Calu3 (cell line): ENCODE data around the gene IPO9. TPM values are rescaled to one million over a fixed set of nuclear protein-coding genes. Genes with fewer than 3 reads are reported as not detected.

Experiments used
- BruUV-seq: library from RNA; stranded (reverse); fragments of 400-500 nt; replicated peaks from 2 replicates; lab custom pipeline; 2021; lab: Mats Ljungman, UMichigan
- CTCF ChIA-PET: fragments of 300-600 bp; sonication (Branson Sonifier 250); formaldehyde crosslinking; loops from one replicate; lab custom pipeline; 2022; ENCODE audit warnings: antibody characterized with exemption; lab: Charles Lee
- DNase-seq: peaks from one replicate; pipeline ENCODE4 v3.0.0; 2022
- H3K27ac Mint-ChIP-seq: one replicate; pipeline ENCODE4 v1.8.0; 2022; ENCODE audit warnings: mixed read lengths; ENCODE audit not compliant: unreplicated experiment
- H3K27me3 Mint-ChIP-seq: one replicate; pipeline ENCODE4 v1.8.0; 2022; ENCODE audit warnings: mixed read lengths; ENCODE audit not compliant: unreplicated experiment
- H3K36me3 Mint-ChIP-seq: one replicate; pipeline ENCODE4 v1.8.0; 2022; ENCODE audit warnings: mild to moderate bottlenecking, moderate library complexity, mixed read lengths; ENCODE audit not compliant: insufficient read depth, unreplicated experiment
- H3K4me1 Mint-ChIP-seq: one replicate; pipeline ENCODE4 v1.8.0; 2022; ENCODE audit warnings: mild to moderate bottlenecking, low read depth, mixed read lengths; ENCODE audit not compliant: unreplicated experiment
- H3K4me3 Mint-ChIP-seq: one replicate; pipeline ENCODE4 v1.8.0; 2022; ENCODE audit warnings: mild to moderate bottlenecking, low read depth, moderate library complexity, mixed read lengths; ENCODE audit not compliant: unreplicated experiment
- H3K9me3 Mint-ChIP-seq: one replicate; pipeline ENCODE4 v1.8.0; 2022; ENCODE audit warnings: low read depth, mixed read lengths; ENCODE audit not compliant: unreplicated experiment
- CTCF ChIP-seq: fragments of 200-600 bp; IDR thresholded peaks from one replicate; pipeline ENCODE4 v1.8.0; 2022; ENCODE audit warnings: antibody characterized with exemption; ENCODE audit not compliant: unreplicated experiment
- intact Hi-C: fragments of 100-400 bp; cut with micrococcal nuclease; formaldehyde crosslinking; loops from one replicate; pipeline ENCODE4 v1.10.0; 2022; ENCODE audit not compliant: unreplicated experiment
- total RNA-seq: library from RNA; stranded (reverse); gene quantifications from 2 replicates; pipeline ENCODE4 v1.2.3, GENCODE V29; 2022

IPO9 gene
- total RNA-seq, 1 experiment from 2014 or later, result 98.8 TPM

- Mint-ChIP-seq H3K36me3 (no peaks in the 10 kb centered on the region), H3K4me3 (no peak overlapping the region), H3K27ac (no peak overlapping the region), H3K9me3 (no peaks in the 10 kb centered on the region), H3K4me1 (peaks cover 10% of the 10 kb centered on the region), H3K27me3 (no peaks in the 10 kb centered on the region)
- BruUV-seq, result no TSS peak
- intact Hi-C loops, result no loop called here
- no peak for TF ChIP-seq CTCF
- DNase-seq, result no peak
- CTCF ChIA-PET, result interaction anchor here (1.1 to 6.5 kb wide), 4 partner anchors 11 to 83 kb away, joined by 4 to 140 read pairs (median 30); no protein-coding TSS in a partner anchor
Observed at GRCh38 chr1:201791051-201791778, 37.7 kb upstream of the IPO9 start.

GRCh38 chr1:201791779-201792173 is 37.2 kb upstream of the IPO9 start:
- Mint-ChIP-seq H3K4me1 (peaks cover 10% of the 10 kb centered on the region), H3K27me3 (no peaks in the 10 kb centered on the region), H3K4me3 (no peak overlapping the region), H3K27ac (no peak overlapping the region), H3K9me3 (no peaks in the 10 kb centered on the region), H3K36me3 (no peaks in the 10 kb centered on the region)
- intact Hi-C loops, result no loop called here
- no peak for DNase-seq
- BruUV-seq, result no TSS peak
- CTCF ChIA-PET, result interaction anchor here (4.7 to 6.5 kb wide), 2 partner anchors 78 to 83 kb away, joined by 57 to 140 read pairs; no protein-coding TSS in a partner anchor
- TF ChIP-seq CTCF, result no peak

GRCh38 chr1:201792534-201793305 is 36.2 kb upstream of the IPO9 start:
- no TSS peak for BruUV-seq
- H3K4me3 Mint-ChIP-seq, result no peak overlapping the region
- DNase-seq, result peak; percentile 85
- H3K9me3 Mint-ChIP-seq, result no peaks in the 10 kb centered on the region
- no peak overlapping the region for H3K27ac Mint-ChIP-seq
- CTCF ChIA-PET, result interaction anchor here (0.5 to 6.5 kb wide), 28 partner anchors 9 to 412 kb away, joined by 3 to 140 read pairs (median 4); no protein-coding TSS in a partner anchor
- H3K4me1 Mint-ChIP-seq, result peaks cover 10% of the 10 kb centered on the region
- no peaks in the 10 kb centered on the region for H3K27me3 Mint-ChIP-seq
- no peaks in the 10 kb centered on the region for H3K36me3 Mint-ChIP-seq
- TF ChIP-seq CTCF, result peak; percentile 90
- intact Hi-C loops, result loop anchor here (1.0 kb wide), 3 partner anchors 83 to 261 kb away; no protein-coding TSS in a partner anchor

GRCh38 chr1:201793306-201793925 is 35.5 kb upstream of the IPO9 start:
- H3K36me3 Mint-ChIP-seq, result no peaks in the 10 kb centered on the region
- no peak for TF ChIP-seq CTCF
- no peak overlapping the region for H3K4me3 Mint-ChIP-seq
- no TSS peak for BruUV-seq
- intact Hi-C loops, result loop anchor here (1.0 kb wide), 3 partner anchors 84 to 262 kb away; no protein-coding TSS in a partner anchor
- CTCF ChIA-PET, result interaction anchor here (0.5 to 6.5 kb wide), 26 partner anchors 10 to 1644 kb away, joined by 3 to 140 read pairs (median 4); no protein-coding TSS in a partner anchor
- no peaks in the 10 kb centered on the region for H3K9me3 Mint-ChIP-seq
- H3K4me1 Mint-ChIP-seq, result peaks cover 10% of the 10 kb centered on the region
- no peak overlapping the region for H3K27ac Mint-ChIP-seq
- DNase-seq, result no peak
- H3K27me3 Mint-ChIP-seq, result no peaks in the 10 kb centered on the region
